ENCODE results near the gene HECTD4. TPM values are rescaled to one million over a fixed set of nuclear protein-coding genes. Genes with fewer than 3 reads are reported as not detected.

Gene HECTD4
- total RNA-seq, 1 experiment from 2014 or later = 31.2 TPM

DNA sequence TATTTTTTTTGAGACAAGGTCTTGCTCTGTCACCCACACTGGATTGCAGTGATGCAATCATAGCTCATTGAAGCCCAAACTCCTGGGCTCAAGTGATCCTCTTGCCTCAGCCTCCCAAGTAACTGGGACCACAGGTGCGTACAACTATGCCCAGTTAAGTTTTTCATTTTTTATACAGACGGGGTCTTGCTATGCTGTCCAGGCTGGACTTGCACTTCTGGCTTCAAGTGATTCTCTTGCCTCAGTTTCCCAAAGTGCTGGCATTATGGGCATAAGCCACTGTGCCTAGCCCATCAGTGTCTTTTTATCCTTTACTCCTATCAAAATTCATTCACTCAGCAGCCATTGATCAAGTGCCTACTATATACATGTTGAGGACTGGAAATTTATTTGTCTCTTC, 45.5 kb upstream of the HECTD4 start:
- Histone ChIP-seq H3K27me3 (ENCODE audit: insufficient read depth, low read length) (no peaks in the 10 kb centered on the region), H3K4me2 (ENCODE audit: low read length) (no peak overlapping the region), H3K4me3 (replicated peaks in 1 of 2; ENCODE audit: low read depth in 1 of 2, low read length in 2 of 2) (no peak overlapping the region), H3K79me2 (ENCODE audit: insufficient read depth, low read length) (peaks cover 95% of the 10 kb centered on the region), H3K9ac (ENCODE audit: low read length) (no peak overlapping the region), H3K36me3 (ENCODE audit: control insufficient read depth in 1 of 2, insufficient read depth in 2 of 2, low read length in 2 of 2) (peaks cover 0 to 8% of the 10 kb centered on the region in 2 experiments; a peak in 2 of 4 replicates), H3K27ac (ENCODE audit: low read depth, low read length) (no peak overlapping the region), H3K9me3 (ENCODE audit: control insufficient read depth in 1 of 2, insufficient read depth in 1 of 2, low read depth in 1 of 2, low read length in 2 of 2) (no peaks in the 10 kb centered on the region), H3K4me1 (ENCODE audit: control insufficient read depth in 1 of 2, insufficient read depth in 2 of 2, low read length in 2 of 2) (no peaks in the 10 kb centered on the region), H4K20me1 (ENCODE audit: insufficient read depth) (no peaks in the 10 kb centered on the region), H3K9me2 (ENCODE audit: insufficient read depth) (no peaks in the 10 kb centered on the region), H2AFZ (ENCODE audit: low read depth, low read length, poor library complexity, severe bottlenecking) (no peak overlapping the region)
- ChIA-PET RAD21 (ENCODE audit: low non-redundant PET in 1 of 2, low total read pairs in 2 of 2, uncharacterized antibody in 2 of 2, unreplicated experiment in 2 of 2) (no interaction called here), CTCF (no interaction called here), POLR2A (no interaction called here)
- intact Hi-C loops (cut with micrococcal nuclease) = no loop called here
- TF ChIP-seq FOSL1 (IDR thresholded peaks at IDR 0.05; ENCODE audit: low read depth) = no peak
- no peak for TF ChIP-seq YY1 (IDR thresholded peaks at IDR 0.05; ENCODE audit: extremely low read depth, insufficient replicate concordance, low read depth, low read length)
- no peak for TF ChIP-seq EZH2 (IDR thresholded peaks at IDR 0.05)
- TF ChIP-seq RAD21 (IDR thresholded peaks at IDR 0.05; ENCODE audit: low read depth) = no peak
- TF ChIP-seq CEBPB (IDR thresholded peaks at IDR 0.05; ENCODE audit: low read depth) = no peak
- TF ChIP-seq ELF1 (IDR thresholded peaks at IDR 0.05; ENCODE audit: borderline replicate concordance, low read depth) = no peak
- no TSS peak for BruUV-seq (replicated peaks)
- ATAC-seq = no peak
- no peak for DNase-seq (ENCODE audit: low read depth, low spot score)

DNA sequence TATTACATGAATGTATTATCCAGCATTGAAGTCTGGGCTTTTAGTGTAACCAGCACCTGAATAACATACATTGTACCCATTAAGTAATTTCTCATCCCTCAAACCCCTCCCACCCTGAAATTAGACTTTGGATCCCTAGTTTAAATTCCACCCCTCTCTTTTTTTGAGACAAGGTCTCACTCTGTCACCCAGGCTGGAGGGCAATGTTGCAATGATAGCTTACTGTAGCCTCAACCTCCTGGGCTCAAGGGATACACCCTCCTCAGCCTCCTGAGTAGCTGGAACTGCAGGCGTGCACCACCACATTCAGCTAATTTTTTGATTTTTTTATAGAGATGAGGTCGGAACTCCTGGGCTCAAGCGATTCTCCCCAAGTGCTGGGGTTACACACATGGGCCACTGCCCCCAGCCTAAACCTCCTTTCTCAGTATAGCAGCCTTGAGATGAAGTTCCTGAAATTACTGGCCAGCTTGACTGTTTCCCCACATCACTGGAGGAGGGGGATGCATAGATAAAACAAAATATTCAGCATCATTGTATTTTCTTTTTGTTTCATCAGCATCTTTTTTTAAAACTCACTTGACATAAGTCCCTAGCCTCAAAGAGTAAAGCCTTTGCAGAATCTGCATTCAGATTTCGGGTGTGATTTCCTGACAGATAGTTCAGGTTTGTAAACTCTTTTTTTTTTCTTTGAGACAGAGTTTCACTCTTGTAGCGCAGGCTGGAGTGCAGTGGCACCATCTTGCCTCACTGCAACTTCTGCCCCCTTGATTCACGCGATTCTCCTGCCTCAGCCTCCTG, 43.6 kb upstream of the HECTD4 start:
- H3K4me3 ChIP-seq (replicated peaks in 1 of 2; ENCODE audit: low read depth in 1 of 2, low read length in 2 of 2) = no peak overlapping the region
- no peaks in the 10 kb centered on the region for H3K9me2 ChIP-seq (ENCODE audit: insufficient read depth)
- ChIA-PET RAD21 (ENCODE audit: low non-redundant PET in 1 of 2, low total read pairs in 2 of 2, uncharacterized antibody in 2 of 2, unreplicated experiment in 2 of 2) (no interaction called here), POLR2A (no interaction called here), CTCF (no interaction called here)
- no TSS peak for BruUV-seq (replicated peaks)
- no peaks in the 10 kb centered on the region for H3K27me3 ChIP-seq (ENCODE audit: insufficient read depth, low read length)
- no peak overlapping the region for H3K27ac ChIP-seq (ENCODE audit: low read depth, low read length)
- no peak overlapping the region for H2AFZ ChIP-seq (ENCODE audit: low read depth, low read length, poor library complexity, severe bottlenecking)
- peaks cover 0 to 6% of the 10 kb centered on the region in 2 experiments; a peak in 2 of 4 replicates for H3K36me3 ChIP-seq (ENCODE audit: control insufficient read depth in 1 of 2, insufficient read depth in 2 of 2, low read length in 2 of 2)
- H3K9ac ChIP-seq (ENCODE audit: low read length) = no peak overlapping the region
- H3K9me3 ChIP-seq (ENCODE audit: control insufficient read depth in 1 of 2, insufficient read depth in 1 of 2, low read depth in 1 of 2, low read length in 2 of 2) = no peaks in the 10 kb centered on the region
- DNase-seq (ENCODE audit: low read depth, low spot score) (no peak), ATAC-seq (no peak)
- intact Hi-C loops (cut with micrococcal nuclease) = no loop called here
- no peaks in the 10 kb centered on the region for H3K4me1 ChIP-seq (ENCODE audit: control insufficient read depth in 1 of 2, insufficient read depth in 2 of 2, low read length in 2 of 2)
- no peaks in the 10 kb centered on the region for H4K20me1 ChIP-seq (ENCODE audit: insufficient read depth)
- no peak overlapping the region for H3K4me2 ChIP-seq (ENCODE audit: low read length)
- H3K79me2 ChIP-seq (ENCODE audit: insufficient read depth, low read length) = peaks cover 97% of the 10 kb centered on the region
- TF ChIP-seq EZH2phosphoT487 (IDR thresholded peaks at IDR 0.05; ENCODE audit: borderline replicate concordance) (no peak), YY1 (IDR thresholded peaks at IDR 0.05; ENCODE audit: extremely low read depth, insufficient replicate concordance, low read depth, low read length) (no peak), EGR1 (IDR thresholded peaks at IDR 0.05; ENCODE audit: low read depth) (no peak), ELF1 (IDR thresholded peaks at IDR 0.05; ENCODE audit: borderline replicate concordance, low read depth) (no peak), CTCF (IDR thresholded peaks at IDR 0.05 in 2 of 3, conservative IDR thresholded peaks at IDR 0.05 in 1 of 3; ENCODE audit: borderline replicate concordance in 1 of 3, insufficient read depth in 1 of 3, low read depth in 2 of 3, low read length in 2 of 3) (no peak), EZH2 (IDR thresholded peaks at IDR 0.05) (no peak), MAX (IDR thresholded peaks at IDR 0.05) (no peak), SRF (IDR thresholded peaks at IDR 0.05; ENCODE audit: low read depth) (no peak), POLR2A (IDR thresholded peaks at IDR 0.05; ENCODE audit: borderline replicate concordance, extremely low read depth, insufficient read depth, insufficient read length) (no peak), FOSL1 (IDR thresholded peaks at IDR 0.05; ENCODE audit: low read depth) (no peak), TCF7L2 (IDR thresholded peaks at IDR 0.05; ENCODE audit: borderline replicate concordance, extremely low read depth, insufficient read depth, insufficient read length) (no peak)
- TF ChIP-seq, protein P1, sequence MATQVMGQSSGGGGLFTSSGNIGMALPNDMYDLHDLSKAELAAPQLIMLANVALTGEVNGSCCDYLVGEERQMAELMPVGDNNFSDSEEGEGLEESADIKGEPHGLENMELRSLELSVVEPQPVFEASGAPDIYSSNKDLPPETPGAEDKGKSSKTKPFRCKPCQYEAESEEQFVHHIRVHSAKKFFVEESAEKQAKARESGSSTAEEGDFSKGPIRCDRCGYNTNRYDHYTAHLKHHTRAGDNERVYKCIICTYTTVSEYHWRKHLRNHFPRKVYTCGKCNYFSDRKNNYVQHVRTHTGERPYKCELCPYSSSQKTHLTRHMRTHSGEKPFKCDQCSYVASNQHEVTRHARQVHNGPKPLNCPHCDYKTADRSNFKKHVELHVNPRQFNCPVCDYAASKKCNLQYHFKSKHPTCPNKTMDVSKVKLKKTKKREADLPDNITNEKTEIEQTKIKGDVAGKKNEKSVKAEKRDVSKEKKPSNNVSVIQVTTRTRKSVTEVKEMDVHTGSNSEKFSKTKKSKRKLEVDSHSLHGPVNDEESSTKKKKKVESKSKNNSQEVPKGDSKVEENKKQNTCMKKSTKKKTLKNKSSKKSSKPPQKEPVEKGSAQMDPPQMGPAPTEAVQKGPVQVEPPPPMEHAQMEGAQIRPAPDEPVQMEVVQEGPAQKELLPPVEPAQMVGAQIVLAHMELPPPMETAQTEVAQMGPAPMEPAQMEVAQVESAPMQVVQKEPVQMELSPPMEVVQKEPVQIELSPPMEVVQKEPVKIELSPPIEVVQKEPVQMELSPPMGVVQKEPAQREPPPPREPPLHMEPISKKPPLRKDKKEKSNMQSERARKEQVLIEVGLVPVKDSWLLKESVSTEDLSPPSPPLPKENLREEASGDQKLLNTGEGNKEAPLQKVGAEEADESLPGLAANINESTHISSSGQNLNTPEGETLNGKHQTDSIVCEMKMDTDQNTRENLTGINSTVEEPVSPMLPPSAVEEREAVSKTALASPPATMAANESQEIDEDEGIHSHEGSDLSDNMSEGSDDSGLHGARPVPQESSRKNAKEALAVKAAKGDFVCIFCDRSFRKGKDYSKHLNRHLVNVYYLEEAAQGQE (IDR thresholded peaks at IDR 0.05; ENCODE audit: low read depth) = no peak
